Vagina (tissue), 2 donors: ENCODE data around the gene C1QTNF1.

ENCODE experiments used
- POLR2A ChIP-seq, 2 donors: fragments of 450-650 bp; IDR thresholded peaks; one replicate each; pipeline ENCODE4 v1.6.1; 2017; ENCODE audit warnings: antibody characterized with exemption in 2 of 2, mild to moderate bottlenecking in 2 of 2, moderate library complexity in 2 of 2
- TF ChIP-seq, protein P1 (sequence below), 3 experiments: fragments of 450-650 bp in 2 of 3; fragments of 200-600 bp in 1 of 3; sonication (generic) in 1 of 3; IDR thresholded peaks; one replicate each; pipeline ENCODE4 v1.5.1; 2017 to 2019; ENCODE audit warnings: antibody characterized with exemption in 3 of 3, mild to moderate bottlenecking in 2 of 3, moderate library complexity in 2 of 3

DNA sequence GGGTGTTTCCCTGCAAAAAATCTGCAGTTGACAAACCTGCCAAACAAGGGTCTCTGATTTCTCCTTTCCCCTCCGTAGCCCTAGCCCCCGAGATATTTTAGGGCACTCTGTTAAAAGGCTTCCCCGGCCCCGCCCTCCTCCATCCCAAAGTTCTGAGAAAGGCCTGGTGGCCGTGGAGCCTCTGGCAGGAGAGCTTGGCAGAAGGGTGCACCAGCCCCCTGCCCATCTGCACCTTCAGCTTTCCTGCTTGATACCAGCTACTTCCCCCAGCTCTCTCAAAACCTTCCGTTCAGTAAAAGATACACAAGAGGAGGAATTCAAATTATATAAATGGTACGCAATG, 13.7 kb upstream of the C1QTNF1 start:
- TF ChIP-seq, protein P1, sequence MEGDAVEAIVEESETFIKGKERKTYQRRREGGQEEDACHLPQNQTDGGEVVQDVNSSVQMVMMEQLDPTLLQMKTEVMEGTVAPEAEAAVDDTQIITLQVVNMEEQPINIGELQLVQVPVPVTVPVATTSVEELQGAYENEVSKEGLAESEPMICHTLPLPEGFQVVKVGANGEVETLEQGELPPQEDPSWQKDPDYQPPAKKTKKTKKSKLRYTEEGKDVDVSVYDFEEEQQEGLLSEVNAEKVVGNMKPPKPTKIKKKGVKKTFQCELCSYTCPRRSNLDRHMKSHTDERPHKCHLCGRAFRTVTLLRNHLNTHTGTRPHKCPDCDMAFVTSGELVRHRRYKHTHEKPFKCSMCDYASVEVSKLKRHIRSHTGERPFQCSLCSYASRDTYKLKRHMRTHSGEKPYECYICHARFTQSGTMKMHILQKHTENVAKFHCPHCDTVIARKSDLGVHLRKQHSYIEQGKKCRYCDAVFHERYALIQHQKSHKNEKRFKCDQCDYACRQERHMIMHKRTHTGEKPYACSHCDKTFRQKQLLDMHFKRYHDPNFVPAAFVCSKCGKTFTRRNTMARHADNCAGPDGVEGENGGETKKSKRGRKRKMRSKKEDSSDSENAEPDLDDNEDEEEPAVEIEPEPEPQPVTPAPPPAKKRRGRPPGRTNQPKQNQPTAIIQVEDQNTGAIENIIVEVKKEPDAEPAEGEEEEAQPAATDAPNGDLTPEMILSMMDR (IDR thresholded peaks at IDR 0.05), result no peak
- TF ChIP-seq POLR2A (IDR thresholded peaks at IDR 0.05), result no peak
